Measurements from ENCODE around the gene CCPG1. TPM values are rescaled to one million over a fixed set of nuclear protein-coding genes. Genes with fewer than 3 reads are reported as not detected.

The CCPG1 gene
- polyA plus RNA-seq, 3 donors: 21.1 to 196 (median 145) TPM

GRCh38 chr15:55366981-55367380, 41.2 kb downstream of the CCPG1 start:
- Mint-ChIP-seq H3K9me3 (no peaks in the 10 kb centered on the region), H3K4me3 (no peak overlapping the region), H3K36me3 (peaks cover 64 to 69% of the 10 kb centered on the region in 2 donors), H3K4me1 (peaks cover 16% of the 10 kb centered on the region), H3K27me3 (ENCODE audit: low read depth in 3 of 3) (no peaks in the 10 kb centered on the region), H3K27ac (peak overlapping the region in 6 of 7 donors; percentile 16 to 83 (median 53))
- no peaks in the 10 kb centered on the region for H3K27me3 ChIP-seq (ENCODE audit: control insufficient read depth in 2 of 2, insufficient read depth in 2 of 2, low read length in 2 of 2)
- H3K79me2 ChIP-seq (ENCODE audit: insufficient read depth, low read length): no peaks in the 10 kb centered on the region
- H2AFZ ChIP-seq (ENCODE audit: insufficient read depth, low read depth, low read length, poor library complexity, severe bottlenecking): no peak overlapping the region
- peak overlapping the region in 1 of 2 donors; percentile 55 for H3K27ac ChIP-seq (ENCODE audit: low read depth in 1 of 2, low read length in 2 of 2)
- H3K9ac ChIP-seq (ENCODE audit: insufficient read depth, low read length, poor library complexity, severe bottlenecking): no peak overlapping the region
- H3K36me3 ChIP-seq (replicated peaks in 1 of 2; ENCODE audit: control insufficient read depth in 1 of 2, insufficient read depth in 2 of 2, low read length in 2 of 2): peaks cover 70 to 77% of the 10 kb centered on the region in 2 donors
- WGBS (ENCODE audit: insufficient coverage): no CpG with 5 or more reads among the region's 1 CpG
- TF ChIP-seq CTCF (IDR thresholded peaks at IDR 0.05): no peak
- H3K4me3 ChIP-seq (replicated peaks in 1 of 3; ENCODE audit: low read depth in 2 of 3, low read length in 3 of 3): no peak overlapping the region
- H3K4me2 ChIP-seq (replicated peaks; ENCODE audit: extremely low read depth, low read length, poor library complexity, severe bottlenecking): peak overlapping the region; percentile 16
- intact Hi-C loops (cut with micrococcal nuclease): no loop called here
- H3K4me1 ChIP-seq (ENCODE audit: control insufficient read depth in 1 of 2, insufficient read depth in 2 of 2, low read length in 2 of 2): peaks cover 14 to 16% of the 10 kb centered on the region in 2 donors
- DNase-seq: peak in 1 of 3 donors; percentile 15
- H3K9me3 ChIP-seq (replicated peaks in 1 of 2; ENCODE audit: control insufficient read depth in 1 of 2, insufficient read depth in 1 of 2, low read length in 2 of 2): no peaks in the 10 kb centered on the region
- H4K20me1 ChIP-seq (ENCODE audit: insufficient read depth, low read length): no peaks in the 10 kb centered on the region

GRCh38 chr15:55362641-55363040, 45.5 kb downstream of the CCPG1 start:
- intact Hi-C loops (cut with micrococcal nuclease): no loop called here
- Histone ChIP-seq H3K27ac (ENCODE audit: low read depth in 1 of 2, low read length in 2 of 2) (no peak overlapping the region), H3K9me3 (replicated peaks in 1 of 2; ENCODE audit: control insufficient read depth in 1 of 2, insufficient read depth in 1 of 2, low read length in 2 of 2) (no peaks in the 10 kb centered on the region), H3K4me1 (ENCODE audit: control insufficient read depth in 1 of 2, insufficient read depth in 2 of 2, low read length in 2 of 2) (peaks cover 13 to 15% of the 10 kb centered on the region in 2 donors), H3K79me2 (ENCODE audit: insufficient read depth, low read length) (no peaks in the 10 kb centered on the region), H3K36me3 (replicated peaks in 1 of 2; ENCODE audit: control insufficient read depth in 1 of 2, insufficient read depth in 2 of 2, low read length in 2 of 2) (peaks cover 68 to 78% of the 10 kb centered on the region in 2 donors), H3K4me3 (replicated peaks in 1 of 3; ENCODE audit: low read depth in 2 of 3, low read length in 3 of 3) (no peak overlapping the region), H3K4me2 (replicated peaks; ENCODE audit: extremely low read depth, low read length, poor library complexity, severe bottlenecking) (no peak overlapping the region), H3K9ac (ENCODE audit: insufficient read depth, low read length, poor library complexity, severe bottlenecking) (no peak overlapping the region), H2AFZ (ENCODE audit: insufficient read depth, low read depth, low read length, poor library complexity, severe bottlenecking) (no peak overlapping the region), H3K27me3 (ENCODE audit: control insufficient read depth in 2 of 2, insufficient read depth in 2 of 2, low read length in 2 of 2) (no peaks in the 10 kb centered on the region), H4K20me1 (ENCODE audit: insufficient read depth, low read length) (no peaks in the 10 kb centered on the region)
- DNase-seq: no peak
- Mint-ChIP-seq H3K9me3 (no peaks in the 10 kb centered on the region), H3K27ac (peak overlapping the region in 2 of 7 donors; percentile 68 to 76), H3K4me3 (no peak overlapping the region), H3K4me1 (peaks cover 20% of the 10 kb centered on the region), H3K27me3 (ENCODE audit: low read depth in 3 of 3) (peaks cover 0 to 2% (median 0%) of the 10 kb centered on the region in 3 donors), H3K36me3 (peaks cover 63 to 68% of the 10 kb centered on the region in 2 donors)
- no peak for TF ChIP-seq CTCF (IDR thresholded peaks at IDR 0.05)
- WGBS (ENCODE audit: insufficient coverage): 93% methylated on average over 2 of the region's 2 CpGs
